ENCODE results near the gene SH2D3C. TPM values are rescaled to one million over a fixed set of nuclear protein-coding genes. Genes with fewer than 3 reads are reported as not detected.

Gene SH2D3C
- total RNA-seq, 1 donor from 2014 or later: 7.1 TPM

DNA sequence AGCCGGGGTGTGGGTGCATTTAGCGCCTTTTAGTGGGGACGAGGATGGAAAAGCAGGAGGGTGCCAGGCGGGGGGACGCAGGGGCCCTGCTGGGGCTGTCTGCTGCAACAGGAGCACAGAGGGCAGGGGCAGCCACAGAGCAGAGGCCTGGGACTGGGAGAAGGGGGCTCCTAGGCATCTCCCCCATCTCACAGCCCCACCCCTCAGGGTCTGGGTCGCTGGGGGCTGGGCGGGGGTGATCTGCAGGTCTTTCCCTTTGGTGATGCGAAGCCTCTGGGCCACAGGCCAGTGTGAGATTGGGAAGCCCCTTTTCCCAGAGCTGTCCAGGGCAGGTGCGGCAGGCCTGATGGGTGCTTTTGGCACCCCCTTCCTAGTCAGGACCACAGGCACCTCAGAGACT is 48.2 kb downstream of the SH2D3C start:
- H3K4me3 Mint-ChIP-seq: no peak overlapping the region
- no peak for TF ChIP-seq CTCF (conservative IDR thresholded peaks at IDR 0.05)
- DNase-seq (ENCODE audit: extremely low spot score, unreplicated experiment): no peak
- no peak overlapping the region for H3K27ac Mint-ChIP-seq
- H3K9me3 Mint-ChIP-seq: no peaks in the 10 kb centered on the region
- peaks cover 7% of the 10 kb centered on the region for H3K4me1 Mint-ChIP-seq (ENCODE audit: unreplicated experiment)
- no peaks in the 10 kb centered on the region for H3K27me3 Mint-ChIP-seq
- no peaks in the 10 kb centered on the region for H3K36me3 Mint-ChIP-seq

DNA sequence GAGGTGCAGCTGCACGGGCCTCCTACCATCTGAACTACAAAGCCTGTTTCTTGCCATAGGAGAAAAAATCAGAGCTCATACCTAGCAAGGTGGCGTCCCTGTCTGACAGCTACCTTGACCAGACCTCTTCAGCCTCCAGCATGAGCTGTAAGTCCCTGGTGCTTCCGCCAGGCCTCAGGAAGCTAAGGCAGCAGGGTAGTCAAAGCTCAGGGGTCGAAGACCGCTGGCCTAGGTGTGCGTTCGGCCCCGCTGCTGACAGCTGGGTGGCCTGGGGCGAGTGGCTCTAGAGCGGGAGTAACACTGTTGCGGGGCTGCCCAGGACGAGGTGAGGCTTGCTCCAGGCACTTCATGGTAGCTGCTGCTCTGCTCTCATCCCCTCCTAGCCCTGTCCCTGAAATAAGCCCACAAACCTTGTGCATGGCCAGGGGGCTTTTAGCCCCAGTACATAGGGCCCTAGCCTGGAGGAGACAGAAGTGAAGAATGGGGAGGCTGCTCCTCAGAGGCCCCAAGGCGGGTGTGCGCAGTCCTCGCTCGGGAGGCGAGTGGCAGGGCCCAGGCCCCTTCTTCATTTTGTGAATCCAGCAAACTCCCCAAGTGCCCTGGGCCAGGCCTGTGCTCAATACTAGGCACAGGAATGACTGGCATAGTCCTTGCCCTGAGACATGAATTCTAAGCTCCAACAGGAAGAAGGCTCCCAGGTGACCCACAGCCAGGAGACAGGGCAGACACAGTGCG is 48.8 kb downstream of the SH2D3C start:
- no peak overlapping the region for H3K27ac Mint-ChIP-seq
- TF ChIP-seq CTCF (conservative IDR thresholded peaks at IDR 0.05): no peak
- H3K4me1 Mint-ChIP-seq (ENCODE audit: unreplicated experiment): peaks cover 6% of the 10 kb centered on the region
- H3K27me3 Mint-ChIP-seq: no peaks in the 10 kb centered on the region
- H3K36me3 Mint-ChIP-seq: no peaks in the 10 kb centered on the region
- no peak for DNase-seq (ENCODE audit: extremely low spot score, unreplicated experiment)
- H3K4me3 Mint-ChIP-seq: no peak overlapping the region
- no peaks in the 10 kb centered on the region for H3K9me3 Mint-ChIP-seq

DNA sequence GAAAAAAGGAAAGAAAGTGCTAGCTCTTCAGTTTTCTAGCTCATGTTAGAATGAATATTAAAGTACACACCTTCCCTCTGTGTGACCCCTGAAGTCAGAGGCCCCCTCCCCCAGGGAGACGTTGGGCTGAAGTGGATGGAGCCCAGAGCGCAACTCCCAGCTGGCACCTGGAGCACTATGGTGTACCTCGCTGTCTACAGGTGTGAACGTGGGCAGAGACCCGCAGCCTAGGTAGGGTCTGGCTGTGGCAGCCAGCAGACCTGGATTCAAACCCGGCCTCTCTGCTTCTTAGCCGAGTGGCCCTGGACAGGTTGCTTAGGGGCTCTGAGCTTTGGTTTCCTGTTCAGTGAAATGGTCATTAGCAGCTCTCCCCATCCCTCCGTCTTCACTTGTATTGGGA is 49.7 kb downstream of the SH2D3C start:
- no peaks in the 10 kb centered on the region for H3K36me3 Mint-ChIP-seq
- H3K9me3 Mint-ChIP-seq: no peaks in the 10 kb centered on the region
- H3K27ac Mint-ChIP-seq: no peak overlapping the region
- no peak overlapping the region for H3K4me3 Mint-ChIP-seq
- peaks cover 3% of the 10 kb centered on the region for H3K4me1 Mint-ChIP-seq (ENCODE audit: unreplicated experiment)
- H3K27me3 Mint-ChIP-seq: no peaks in the 10 kb centered on the region
- no peak for DNase-seq (ENCODE audit: extremely low spot score, unreplicated experiment)
- no peak for TF ChIP-seq CTCF (conservative IDR thresholded peaks at IDR 0.05)

- Mint-ChIP-seq H3K27me3 (no peaks in the 10 kb centered on the region), H3K27ac (no peak overlapping the region), H3K4me3 (no peak overlapping the region), H3K36me3 (no peaks in the 10 kb centered on the region), H3K4me1 (ENCODE audit: unreplicated experiment) (no peaks in the 10 kb centered on the region), H3K9me3 (no peaks in the 10 kb centered on the region)
- TF ChIP-seq CTCF (conservative IDR thresholded peaks at IDR 0.05): no peak
- no peak for DNase-seq (ENCODE audit: extremely low spot score, unreplicated experiment)
These were observed 51.6 kb downstream of the SH2D3C start for GRCh38 chr9:127726871-127727270.

DNA sequence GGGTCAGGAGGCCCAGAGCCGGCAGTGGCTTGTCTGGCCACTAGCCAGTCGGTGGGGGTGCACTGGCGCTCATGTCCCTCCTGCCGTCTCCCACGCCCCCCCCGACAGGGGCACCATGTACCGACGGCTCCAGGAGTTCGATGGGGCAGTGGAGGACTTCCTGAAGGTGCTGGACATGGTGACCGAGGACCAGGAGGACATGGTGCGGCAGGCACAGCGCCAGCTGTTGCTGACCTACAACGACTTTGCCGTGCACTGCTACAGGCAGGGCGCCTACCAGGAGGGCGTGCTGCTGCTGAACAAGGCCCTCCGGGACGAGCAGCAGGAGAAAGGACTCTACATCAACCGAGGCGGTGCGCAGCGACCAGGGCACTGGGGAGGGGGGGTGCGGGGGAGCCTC is 54.5 kb downstream of the SH2D3C start:
- no peak for TF ChIP-seq CTCF (conservative IDR thresholded peaks at IDR 0.05)
- no peak overlapping the region for H3K27ac Mint-ChIP-seq
- H3K9me3 Mint-ChIP-seq: no peaks in the 10 kb centered on the region
- no peak for DNase-seq (ENCODE audit: extremely low spot score, unreplicated experiment)
- no peaks in the 10 kb centered on the region for H3K36me3 Mint-ChIP-seq
- H3K4me1 Mint-ChIP-seq (ENCODE audit: unreplicated experiment): no peaks in the 10 kb centered on the region
- H3K27me3 Mint-ChIP-seq: peaks cover 3% of the 10 kb centered on the region
- H3K4me3 Mint-ChIP-seq: no peak overlapping the region
